ENCODE results near the gene OR5B21. TPM values are rescaled to one million over a fixed set of nuclear protein-coding genes. Genes with fewer than 3 reads are reported as not detected.

Gene OR5B21
- polyA plus RNA-seq, 2 of the 4 experiments (the other 2 are of a cell fraction), result not detected

- Histone ChIP-seq H3K4me3 (no peak overlapping the region), H3K9me3 (no peaks in the 10 kb centered on the region), H3K4me1 (no peaks in the 10 kb centered on the region), H3K27ac (no peak overlapping the region), H3K4me2 (no peak overlapping the region)
- ChIA-PET POLR2A (no interaction called here), CTCF (no interaction called here)
- WGBS (ENCODE audit: missing lambda C conversion rate), result 1% methylated on average over 3 of the region's 3 CpGs
- TF ChIP-seq FOSB (CRISPR knock-in tag; IDR thresholded peaks at IDR 0.05) (no peak), EHMT2 (IDR thresholded peaks at IDR 0.05; ENCODE audit: low read depth) (no peak), CBX8 (IDR thresholded peaks at IDR 0.05) (no peak), E2F6 (IDR thresholded peaks at IDR 0.05; ENCODE audit: borderline replicate concordance, low read depth) (no peak), POLR2AphosphoS2 (conservative IDR thresholded peaks at IDR 0.05; ENCODE audit: low read length) (no peak), ZNF302 (CRISPR knock-in tag; IDR thresholded peaks at IDR 0.05) (no peak), ELK1 (IDR thresholded peaks at IDR 0.05; ENCODE audit: low read depth, low read length) (no peak)
- ATAC-seq (no peak), DNase-seq (ENCODE audit: low read depth in 1 of 2, low spot score in 1 of 2) (no peak), FAIRE-seq (no peak)
Measured at GRCh38 chr11:58465690-58466089, 42.2 kb downstream of the OR5B21 start.

Other genes starting within 250 kb of the OR5B21 start
- gene OR10W1, start 239.8 kb downstream of the OR5B21 start, polyA plus RNA-seq (2011; rRNA removed), result not detected in 2 replicates
- gene OR10W1, start 239.8 kb downstream of the OR5B21 start, polyA plus RNA-seq (2017; fragmentation: RNase III; extraction: RNeasy Plus Mini Kit Qiagen cat#74134 plus additional on column Dnase treatment), result not detected in 3 replicates
- gene OR5B17, start 149.0 kb downstream of the OR5B21 start, polyA plus RNA-seq (2011; rRNA removed), result not detected in 2 replicates
- not detected in 3 replicates for gene OR5B17, start 149.0 kb downstream of the OR5B21 start, polyA plus RNA-seq (2017; fragmentation: RNase III; extraction: RNeasy Plus Mini Kit Qiagen cat#74134 plus additional on column Dnase treatment)
- gene OR5B3, start 101.2 kb downstream of the OR5B21 start, polyA plus RNA-seq (2011; rRNA removed), result not detected in 2 replicates
- gene OR5B3, start 101.2 kb downstream of the OR5B21 start, polyA plus RNA-seq (2017; fragmentation: RNase III; extraction: RNeasy Plus Mini Kit Qiagen cat#74134 plus additional on column Dnase treatment), result not detected in 3 replicates
- not detected in 2 replicates for gene OR5B2, start 80.0 kb downstream of the OR5B21 start, polyA plus RNA-seq (2011; rRNA removed)
- gene OR5B2, start 80.0 kb downstream of the OR5B21 start, polyA plus RNA-seq (2017; fragmentation: RNase III; extraction: RNeasy Plus Mini Kit Qiagen cat#74134 plus additional on column Dnase treatment), result not detected in 3 replicates
- gene OR5B12, start 65.9 kb downstream of the OR5B21 start, polyA plus RNA-seq (2011; rRNA removed), result not detected in 2 replicates
- gene OR5B12, start 65.9 kb downstream of the OR5B21 start, polyA plus RNA-seq (2017; fragmentation: RNase III; extraction: RNeasy Plus Mini Kit Qiagen cat#74134 plus additional on column Dnase treatment), result not detected in 3 replicates
- 6.6 and 6.7 TPM in 2 replicates for gene LPXN, start 67.8 kb upstream of the OR5B21 start, polyA plus RNA-seq (2011; rRNA removed)
- 2.5 to 2.9 TPM (median 2.5 TPM) in 3 replicates for gene LPXN, start 67.8 kb upstream of the OR5B21 start, polyA plus RNA-seq (2017; fragmentation: RNase III; extraction: RNeasy Plus Mini Kit Qiagen cat#74134 plus additional on column Dnase treatment)
- gene ZFP91, start 71.0 kb upstream of the OR5B21 start, polyA plus RNA-seq (2011; rRNA removed), result 52.3 and 66.9 TPM in 2 replicates
- 45.0 to 48.5 TPM (median 47.7 TPM) in 3 replicates for gene ZFP91, start 71.0 kb upstream of the OR5B21 start, polyA plus RNA-seq (2017; fragmentation: RNase III; extraction: RNeasy Plus Mini Kit Qiagen cat#74134 plus additional on column Dnase treatment)
- 1.3 and 1.8 TPM in 2 replicates for gene CNTF, start 114.6 kb upstream of the OR5B21 start, polyA plus RNA-seq (2011; rRNA removed)
- gene CNTF, start 114.6 kb upstream of the OR5B21 start, polyA plus RNA-seq (2017; fragmentation: RNase III; extraction: RNeasy Plus Mini Kit Qiagen cat#74134 plus additional on column Dnase treatment), result 0.91 to 1.3 TPM (median 1.2 TPM) in 3 replicates
- gene GLYAT, start 223.8 kb upstream of the OR5B21 start, polyA plus RNA-seq (2011; rRNA removed), result not detected in 2 replicates
- gene GLYAT, start 223.8 kb upstream of the OR5B21 start, polyA plus RNA-seq (2017; fragmentation: RNase III; extraction: RNeasy Plus Mini Kit Qiagen cat#74134 plus additional on column Dnase treatment), result not detected in 3 replicates